ENCODE measurements around the gene EIF2AK3. TPM values are rescaled to one million over a fixed set of nuclear protein-coding genes. Genes with fewer than 3 reads are reported as not detected.

EIF2AK3 gene
- total and polyA plus RNA-seq, 2 of the 4 experiments (the other 2 are of a cell fraction), result 7.9 to 22.8 TPM

DNA sequence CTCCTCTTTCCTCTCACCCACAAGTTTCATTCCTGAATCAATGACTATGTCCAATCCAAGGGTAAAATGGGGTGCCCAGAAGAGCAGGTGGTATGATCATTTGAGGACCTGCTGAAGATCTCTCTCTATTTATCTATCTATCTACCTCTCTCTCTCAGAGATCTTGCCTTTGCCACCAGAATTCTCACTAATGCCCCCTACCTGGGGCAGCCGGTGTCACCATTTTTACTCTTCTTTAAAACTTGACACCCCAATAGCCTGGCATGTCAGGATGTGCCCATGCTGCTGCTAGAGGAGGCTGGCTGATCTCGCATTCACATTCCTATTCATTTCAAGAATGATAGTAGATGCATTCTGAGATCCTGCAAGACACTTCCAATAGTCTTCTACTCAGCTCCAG is 40.0 kb upstream of the EIF2AK3 start:
- TF ChIP-seq, protein P1, sequence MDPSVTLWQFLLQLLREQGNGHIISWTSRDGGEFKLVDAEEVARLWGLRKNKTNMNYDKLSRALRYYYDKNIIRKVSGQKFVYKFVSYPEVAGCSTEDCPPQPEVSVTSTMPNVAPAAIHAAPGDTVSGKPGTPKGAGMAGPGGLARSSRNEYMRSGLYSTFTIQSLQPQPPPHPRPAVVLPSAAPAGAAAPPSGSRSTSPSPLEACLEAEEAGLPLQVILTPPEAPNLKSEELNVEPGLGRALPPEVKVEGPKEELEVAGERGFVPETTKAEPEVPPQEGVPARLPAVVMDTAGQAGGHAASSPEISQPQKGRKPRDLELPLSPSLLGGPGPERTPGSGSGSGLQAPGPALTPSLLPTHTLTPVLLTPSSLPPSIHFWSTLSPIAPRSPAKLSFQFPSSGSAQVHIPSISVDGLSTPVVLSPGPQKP (IDR thresholded peaks at IDR 0.05; ENCODE audit: borderline replicate concordance, low read depth, low read length), result no peak
- TF ChIP-seq SMC3 (IDR thresholded peaks at IDR 0.05; ENCODE audit: low read depth, low read length) (no peak), MAZ (IDR thresholded peaks at IDR 0.05; ENCODE audit: borderline replicate concordance, low read depth, low read length) (no peak), NFE2L2 (IDR thresholded peaks at IDR 0.05; ENCODE audit: low read depth, low read length) (no peak), RCOR1 (IDR thresholded peaks at IDR 0.05; ENCODE audit: insufficient replicate concordance, low read length) (no peak)
- TF ChIP-seq, protein P2, sequence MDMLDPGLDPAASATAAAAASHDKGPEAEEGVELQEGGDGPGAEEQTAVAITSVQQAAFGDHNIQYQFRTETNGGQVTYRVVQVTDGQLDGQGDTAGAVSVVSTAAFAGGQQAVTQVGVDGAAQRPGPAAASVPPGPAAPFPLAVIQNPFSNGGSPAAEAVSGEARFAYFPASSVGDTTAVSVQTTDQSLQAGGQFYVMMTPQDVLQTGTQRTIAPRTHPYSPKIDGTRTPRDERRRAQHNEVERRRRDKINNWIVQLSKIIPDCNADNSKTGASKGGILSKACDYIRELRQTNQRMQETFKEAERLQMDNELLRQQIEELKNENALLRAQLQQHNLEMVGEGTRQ (IDR thresholded peaks at IDR 0.05; ENCODE audit: low read depth, low read length), result no peak
- TF ChIP-seq, protein P3, sequence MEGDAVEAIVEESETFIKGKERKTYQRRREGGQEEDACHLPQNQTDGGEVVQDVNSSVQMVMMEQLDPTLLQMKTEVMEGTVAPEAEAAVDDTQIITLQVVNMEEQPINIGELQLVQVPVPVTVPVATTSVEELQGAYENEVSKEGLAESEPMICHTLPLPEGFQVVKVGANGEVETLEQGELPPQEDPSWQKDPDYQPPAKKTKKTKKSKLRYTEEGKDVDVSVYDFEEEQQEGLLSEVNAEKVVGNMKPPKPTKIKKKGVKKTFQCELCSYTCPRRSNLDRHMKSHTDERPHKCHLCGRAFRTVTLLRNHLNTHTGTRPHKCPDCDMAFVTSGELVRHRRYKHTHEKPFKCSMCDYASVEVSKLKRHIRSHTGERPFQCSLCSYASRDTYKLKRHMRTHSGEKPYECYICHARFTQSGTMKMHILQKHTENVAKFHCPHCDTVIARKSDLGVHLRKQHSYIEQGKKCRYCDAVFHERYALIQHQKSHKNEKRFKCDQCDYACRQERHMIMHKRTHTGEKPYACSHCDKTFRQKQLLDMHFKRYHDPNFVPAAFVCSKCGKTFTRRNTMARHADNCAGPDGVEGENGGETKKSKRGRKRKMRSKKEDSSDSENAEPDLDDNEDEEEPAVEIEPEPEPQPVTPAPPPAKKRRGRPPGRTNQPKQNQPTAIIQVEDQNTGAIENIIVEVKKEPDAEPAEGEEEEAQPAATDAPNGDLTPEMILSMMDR (conservative IDR thresholded peaks at IDR 0.05; ENCODE audit: low read depth, low read length), result no peak
- H2AK9ac ChIP-seq (replicated peaks; ENCODE audit: low read depth, low read length, poor library complexity), result no peak overlapping the region
- H3K14ac ChIP-seq (replicated peaks; ENCODE audit: low read depth, low read length), result no peak overlapping the region
- no peak overlapping the region for H2AK5ac ChIP-seq (ENCODE audit: low read depth, low read length)
- in situ Hi-C loops (cut with MboI; ENCODE audit: low sequenced_read_pairs) (loop anchor here (5.0 to 25.0 kb wide), 3 partner anchors 75 to 605 kb away; partner anchors contain the start of genes KRCC1 and SMYD1), dilution Hi-C loops (cut with HindIII; ENCODE audit: low sequenced_read_pairs, unreplicated experiment) (no loop called here), intact Hi-C loops (cut with micrococcal nuclease) (no loop called here)
- H3K9ac ChIP-seq (ENCODE audit: low read depth, low read length), result no peak overlapping the region
- no peaks in the 10 kb centered on the region for H3K79me1 ChIP-seq (ENCODE audit: low read depth in 1 of 2, low read length in 2 of 2)
- H3K9me3 ChIP-seq (ENCODE audit: control insufficient read depth, insufficient read depth, low read length), result no peaks in the 10 kb centered on the region
- H3K4me1 ChIP-seq (ENCODE audit: control insufficient read depth, insufficient read depth, low read length), result no peaks in the 10 kb centered on the region
- H2AFZ ChIP-seq (replicated peaks; ENCODE audit: low read length, poor library complexity), result no peak overlapping the region
- no peak overlapping the region for H3K4ac ChIP-seq (ENCODE audit: low read depth, low read length)
- no peak overlapping the region for H3K27ac ChIP-seq (ENCODE audit: insufficient read depth, low read length)
- ATAC-seq (ENCODE audit: low read depth), result no peak
- no peaks in the 10 kb centered on the region for H3K9me1 ChIP-seq (ENCODE audit: insufficient read depth, low read length)
- H3K27me3 ChIP-seq (ENCODE audit: control insufficient read depth, insufficient read depth, low read length), result peaks cover 5% of the 10 kb centered on the region
- no peak overlapping the region for H3K23ac ChIP-seq (ENCODE audit: low read depth, low read length)
- ChIA-PET CTCF (interaction anchor here (0.6 kb wide), 1 partner anchor 384 kb away, joined by 3 read pairs; no protein-coding TSS in a partner anchor), POLR2A (ENCODE audit: unreplicated experiment) (no interaction called here)
- H3K56ac ChIP-seq (ENCODE audit: extremely low read depth, insufficient read depth, low read length), result no peak overlapping the region
- H2BK5ac ChIP-seq (ENCODE audit: low read depth, low read length, poor library complexity, severe bottlenecking), result no peak overlapping the region
- WGBS, 2 experiments (ENCODE audit: extremely low coverage in 2 of 2, insufficient read length in 1 of 2), result no CpG with 5 or more reads among the region's 2 CpGs
- H3K18ac ChIP-seq (ENCODE audit: low read depth, low read length), result no peak overlapping the region
- H4K5ac ChIP-seq (ENCODE audit: low read depth, low read length), result no peak overlapping the region
- H3K4me2 ChIP-seq (ENCODE audit: low read depth, low read length), result no peak overlapping the region
- no peak overlapping the region for H2BK120ac ChIP-seq (ENCODE audit: low read depth, low read length)
- no peaks in the 10 kb centered on the region for H4K20me1 ChIP-seq (ENCODE audit: insufficient read depth, low read length)
- no peak overlapping the region for H4K8ac ChIP-seq (ENCODE audit: low read depth in 2 of 2, low read length in 2 of 2)
- no peak for DNase-seq
- no peak overlapping the region for H2BK15ac ChIP-seq (ENCODE audit: low read depth, low read length)
- no peak overlapping the region for H2BK20ac ChIP-seq (ENCODE audit: low read depth, low read length)
- H3K4me3 ChIP-seq (ENCODE audit: insufficient read depth, low read depth, low read length), result no peak overlapping the region
- H3K36me3 ChIP-seq (ENCODE audit: control insufficient read depth, insufficient read depth, low read length), result no peaks in the 10 kb centered on the region
- BruUV-seq (replicated peaks), result no TSS peak
- no peak overlapping the region for H4K91ac ChIP-seq (ENCODE audit: insufficient read depth, low read depth, low read length)
